Measurements from ENCODE around the gene KIAA1217.

Gene KIAA1217

GRCh38 chr10:24459836-24460235 lies 250.9 kb downstream of the KIAA1217 start:
- no peaks in the 10 kb centered on the region for H3K79me2 ChIP-seq (ENCODE audit: insufficient read depth, low read length)
- H3K4me3 ChIP-seq (ENCODE audit: low read length, poor library complexity, severe bottlenecking) = no peak overlapping the region
- H2AFZ ChIP-seq (ENCODE audit: low read length) = no peak overlapping the region
- H3K27me3 ChIP-seq (ENCODE audit: insufficient read depth, low read length, poor library complexity, severe bottlenecking) = no peaks in the 10 kb centered on the region
- H3F3A ChIP-seq (ENCODE audit: low read depth) = peaks cover 4% of the 10 kb centered on the region; the same call in 1 of the 2 replicates
- no peaks in the 10 kb centered on the region for H3K36me3 ChIP-seq (ENCODE audit: insufficient read depth, low read length)
- no peak overlapping the region for H3K9ac ChIP-seq (ENCODE audit: low read depth, low read length, poor library complexity, severe bottlenecking)
- H3K9me2 ChIP-seq (replicated peaks; ENCODE audit: low read depth, low read length) = no peaks in the 10 kb centered on the region
- H3K9me3 ChIP-seq (ENCODE audit: insufficient read depth, low read depth, low read length) = no peaks in the 10 kb centered on the region
- no peak for TF ChIP-seq CTCF (conservative IDR thresholded peaks at IDR 0.05; ENCODE audit: low read length)
- TF ChIP-seq EZH2phosphoT487 (IDR thresholded peaks at IDR 0.05; ENCODE audit: borderline replicate concordance) = no peak
- H3K4me1 ChIP-seq (ENCODE audit: insufficient read depth, low read length, poor library complexity, severe bottlenecking) = peaks cover 56% of the 10 kb centered on the region
- no peak overlapping the region for H3K4me2 ChIP-seq (ENCODE audit: low read depth, low read length, poor library complexity, severe bottlenecking)
- H4K20me1 ChIP-seq (ENCODE audit: insufficient read depth, low read length, poor library complexity, severe bottlenecking) = no peaks in the 10 kb centered on the region

GRCh38 chr10:24462291-24462813 lies 253.4 kb downstream of the KIAA1217 start:
- Histone ChIP-seq H2AFZ (ENCODE audit: low read length) (no peak overlapping the region), H4K20me1 (ENCODE audit: insufficient read depth, low read length, poor library complexity, severe bottlenecking) (no peaks in the 10 kb centered on the region), H3K9me3 (ENCODE audit: insufficient read depth, low read depth, low read length) (no peaks in the 10 kb centered on the region), H3K4me2 (ENCODE audit: low read depth, low read length, poor library complexity, severe bottlenecking) (peak overlapping the region; percentile 43), H3K9ac (ENCODE audit: low read depth, low read length, poor library complexity, severe bottlenecking) (no peak overlapping the region), H3F3A (ENCODE audit: low read depth) (peaks cover 4% of the 10 kb centered on the region; the same call in 1 of the 2 replicates), H3K27me3 (ENCODE audit: insufficient read depth, low read length, poor library complexity, severe bottlenecking) (no peaks in the 10 kb centered on the region), H3K4me1 (ENCODE audit: insufficient read depth, low read length, poor library complexity, severe bottlenecking) (peaks cover 74% of the 10 kb centered on the region), H3K36me3 (ENCODE audit: insufficient read depth, low read length) (no peaks in the 10 kb centered on the region), H3K9me2 (replicated peaks; ENCODE audit: low read depth, low read length) (no peaks in the 10 kb centered on the region), H3K4me3 (ENCODE audit: low read length, poor library complexity, severe bottlenecking) (peak overlapping the region; percentile 1), H3K79me2 (ENCODE audit: insufficient read depth, low read length) (no peaks in the 10 kb centered on the region)
- no peak for TF ChIP-seq CTCF (conservative IDR thresholded peaks at IDR 0.05; ENCODE audit: low read length)
- TF ChIP-seq EZH2phosphoT487 (IDR thresholded peaks at IDR 0.05; ENCODE audit: borderline replicate concordance) = no peak

GRCh38 chr10:24462889-24463552 lies 254.1 kb downstream of the KIAA1217 start:
- Histone ChIP-seq H2AFZ (ENCODE audit: low read length) (no peak overlapping the region), H3K4me2 (ENCODE audit: low read depth, low read length, poor library complexity, severe bottlenecking) (peak overlapping the region; percentile 43), H3K79me2 (ENCODE audit: insufficient read depth, low read length) (peaks cover under 1% of the 10 kb centered on the region; the same call in 1 of the 2 replicates), H3K9me3 (ENCODE audit: insufficient read depth, low read depth, low read length) (no peaks in the 10 kb centered on the region), H3K36me3 (ENCODE audit: insufficient read depth, low read length) (no peaks in the 10 kb centered on the region), H3K27me3 (ENCODE audit: insufficient read depth, low read length, poor library complexity, severe bottlenecking) (no peaks in the 10 kb centered on the region), H3K4me1 (ENCODE audit: insufficient read depth, low read length, poor library complexity, severe bottlenecking) (peaks cover 74% of the 10 kb centered on the region), H3F3A (ENCODE audit: low read depth) (peaks cover 4% of the 10 kb centered on the region; the same call in 1 of the 2 replicates), H3K9me2 (replicated peaks; ENCODE audit: low read depth, low read length) (no peaks in the 10 kb centered on the region), H4K20me1 (ENCODE audit: insufficient read depth, low read length, poor library complexity, severe bottlenecking) (no peaks in the 10 kb centered on the region), H3K4me3 (ENCODE audit: low read length, poor library complexity, severe bottlenecking) (peak overlapping the region; percentile 18), H3K9ac (ENCODE audit: low read depth, low read length, poor library complexity, severe bottlenecking) (peak overlapping the region; percentile 61)
- TF ChIP-seq CTCF (conservative IDR thresholded peaks at IDR 0.05; ENCODE audit: low read length) (peak; percentile 59), EZH2phosphoT487 (IDR thresholded peaks at IDR 0.05; ENCODE audit: borderline replicate concordance) (no peak)
